ENCODE results near the gene CTRL.
A peak's percentile ranks its signal among the peaks of the same experiment; 100 is the strongest.

CTRL gene

DNA sequence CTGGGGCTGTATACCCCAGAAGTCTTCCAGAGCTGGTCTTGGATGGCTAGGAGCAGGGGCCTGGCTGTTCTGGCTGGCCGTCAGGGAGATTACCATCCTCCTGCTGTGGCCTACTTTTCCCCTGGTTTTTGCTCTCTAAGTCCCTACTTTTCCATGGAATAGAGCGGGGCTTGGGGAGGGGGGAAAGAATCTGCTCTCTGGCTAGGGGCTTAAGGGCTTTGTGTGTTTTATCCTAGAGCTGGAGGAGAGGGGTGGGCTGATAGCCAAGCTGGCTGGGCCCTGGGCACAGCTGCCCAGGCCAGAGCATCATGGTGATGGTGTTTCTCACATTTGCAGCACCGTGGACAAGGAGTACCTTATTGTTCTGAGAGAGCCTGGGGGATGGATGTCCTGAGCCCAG is 43.3 kb downstream of the CTRL start:
- peaks cover 3 to 26% (median 9%) of the 10 kb centered on the region in 3 donors for H3K36me3 ChIP-seq
- no peaks in the 10 kb centered on the region for H3K9me3 ChIP-seq
- TF ChIP-seq, protein P1, sequence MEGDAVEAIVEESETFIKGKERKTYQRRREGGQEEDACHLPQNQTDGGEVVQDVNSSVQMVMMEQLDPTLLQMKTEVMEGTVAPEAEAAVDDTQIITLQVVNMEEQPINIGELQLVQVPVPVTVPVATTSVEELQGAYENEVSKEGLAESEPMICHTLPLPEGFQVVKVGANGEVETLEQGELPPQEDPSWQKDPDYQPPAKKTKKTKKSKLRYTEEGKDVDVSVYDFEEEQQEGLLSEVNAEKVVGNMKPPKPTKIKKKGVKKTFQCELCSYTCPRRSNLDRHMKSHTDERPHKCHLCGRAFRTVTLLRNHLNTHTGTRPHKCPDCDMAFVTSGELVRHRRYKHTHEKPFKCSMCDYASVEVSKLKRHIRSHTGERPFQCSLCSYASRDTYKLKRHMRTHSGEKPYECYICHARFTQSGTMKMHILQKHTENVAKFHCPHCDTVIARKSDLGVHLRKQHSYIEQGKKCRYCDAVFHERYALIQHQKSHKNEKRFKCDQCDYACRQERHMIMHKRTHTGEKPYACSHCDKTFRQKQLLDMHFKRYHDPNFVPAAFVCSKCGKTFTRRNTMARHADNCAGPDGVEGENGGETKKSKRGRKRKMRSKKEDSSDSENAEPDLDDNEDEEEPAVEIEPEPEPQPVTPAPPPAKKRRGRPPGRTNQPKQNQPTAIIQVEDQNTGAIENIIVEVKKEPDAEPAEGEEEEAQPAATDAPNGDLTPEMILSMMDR (IDR thresholded peaks at IDR 0.05), result no peak
- no peak for DNase-seq
- no peaks in the 10 kb centered on the region for H3K27me3 ChIP-seq
- peaks cover 0 to 21% (median 14%) of the 10 kb centered on the region in 4 donors for H3K4me1 ChIP-seq
- intact Hi-C loops (cut with DNase I; ENCODE audit: low total_unique reads), result loop anchor here (10.0 kb wide), 1 partner anchor 54 kb away; no protein-coding TSS in a partner anchor
- no peak overlapping the region for H3K27ac ChIP-seq
- no peak overlapping the region for H3K4me3 ChIP-seq

DNA sequence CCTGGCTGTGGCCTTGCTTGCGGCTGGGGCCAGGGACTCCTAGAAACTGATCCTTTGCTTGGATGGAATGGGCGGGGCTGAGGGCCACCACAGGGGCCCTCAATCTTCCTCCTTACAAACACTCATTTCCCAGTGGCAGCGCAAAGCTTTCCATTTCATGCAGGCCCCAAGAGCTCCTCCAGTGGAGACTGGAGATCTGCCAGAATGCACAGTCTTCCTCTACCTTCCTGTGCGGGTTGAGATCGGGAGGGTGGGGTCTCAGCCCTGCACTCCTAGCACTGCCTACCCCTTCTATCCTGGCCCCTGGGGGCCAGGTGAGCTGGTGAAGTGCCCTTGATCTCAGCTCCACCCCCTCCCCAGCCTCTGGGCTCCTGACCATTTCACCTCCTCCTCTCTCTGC is 45.3 kb downstream of the CTRL start:
- TF ChIP-seq, protein P1 (IDR thresholded peaks at IDR 0.05), result no peak
- peaks cover 21 to 46% (median 28%) of the 10 kb centered on the region in 3 donors for H3K36me3 ChIP-seq
- intact Hi-C loops (cut with DNase I; ENCODE audit: low total_unique reads), result loop anchor here (10.0 kb wide), 1 partner anchor 52 kb away; no protein-coding TSS in a partner anchor
- peaks cover 0 to 23% (median 11%) of the 10 kb centered on the region in 4 donors for H3K4me1 ChIP-seq
- no peaks in the 10 kb centered on the region for H3K27me3 ChIP-seq
- H3K27ac ChIP-seq, result peak overlapping the region in 1 of 2 donors; percentile 66
- H3K4me3 ChIP-seq, result no peak overlapping the region
- no peak for DNase-seq
- H3K9me3 ChIP-seq, result no peaks in the 10 kb centered on the region

DNA sequence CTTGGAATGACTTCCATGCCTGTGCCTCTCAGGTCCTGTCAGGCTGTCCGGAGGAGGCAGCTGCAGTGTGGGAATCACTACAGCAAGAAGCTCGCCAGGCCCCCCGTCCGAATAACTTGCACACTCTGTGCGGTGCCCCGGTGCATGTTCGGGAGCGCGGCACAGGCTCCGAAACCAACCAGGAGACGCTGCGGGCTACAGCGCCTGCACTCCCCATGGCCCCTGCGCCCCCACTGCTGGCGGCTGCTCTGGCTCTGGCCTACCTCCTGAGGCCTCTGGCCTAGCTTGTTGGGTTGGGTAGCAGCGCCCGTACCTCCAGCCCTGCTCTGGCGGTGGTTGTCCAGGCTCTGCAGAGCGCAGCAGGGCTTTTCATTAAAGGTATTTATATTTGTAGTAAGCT is 45.7 kb downstream of the CTRL start:
- no peaks in the 10 kb centered on the region for H3K27me3 ChIP-seq
- no peaks in the 10 kb centered on the region for H3K9me3 ChIP-seq
- no peak for DNase-seq
- intact Hi-C loops (cut with DNase I; ENCODE audit: low total_unique reads), result loop anchor here (10.0 kb wide), 1 partner anchor 51 kb away; no protein-coding TSS in a partner anchor
- TF ChIP-seq, protein P1 (IDR thresholded peaks at IDR 0.05), result no peak
- peaks cover 25 to 50% (median 32%) of the 10 kb centered on the region in 3 donors for H3K36me3 ChIP-seq
- H3K27ac ChIP-seq, result peak overlapping the region in 1 of 2 donors; percentile 66
- no peak overlapping the region for H3K4me3 ChIP-seq
- peaks cover 0 to 23% (median 11%) of the 10 kb centered on the region in 4 donors for H3K4me1 ChIP-seq

DNA sequence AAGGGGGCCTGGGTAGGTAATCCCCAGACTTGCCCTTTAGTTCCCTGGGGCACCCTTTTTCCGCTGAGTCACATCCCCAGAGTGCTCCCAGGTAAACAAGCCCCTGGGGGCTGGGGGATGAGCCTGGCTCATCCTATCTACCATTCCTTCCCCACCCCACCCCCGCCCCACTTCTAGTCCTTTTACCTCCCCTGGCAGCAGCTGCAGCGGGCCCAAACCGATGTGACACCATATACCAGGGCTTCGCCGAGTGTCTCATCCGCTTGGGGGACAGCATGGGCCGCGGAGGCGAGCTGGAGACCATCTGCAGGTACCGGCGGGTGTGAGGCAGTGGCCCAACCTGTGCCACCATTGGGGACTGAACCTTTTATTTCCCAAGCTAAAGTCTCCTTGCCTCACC is 46.1 kb downstream of the CTRL start:
- Histone ChIP-seq H3K36me3 (peaks cover 30 to 54% (median 36%) of the 10 kb centered on the region in 3 donors), H3K27ac (peak overlapping the region; percentile 66), H3K27me3 (no peaks in the 10 kb centered on the region), H3K4me3 (no peak overlapping the region), H3K9me3 (no peaks in the 10 kb centered on the region), H3K4me1 (peaks cover 0 to 23% (median 11%) of the 10 kb centered on the region in 4 donors)
- DNase-seq, result no peak
- intact Hi-C loops (cut with DNase I; ENCODE audit: low total_unique reads), result loop anchor here (10.0 kb wide), 1 partner anchor 51 kb away; no protein-coding TSS in a partner anchor
- TF ChIP-seq, protein P1 (IDR thresholded peaks at IDR 0.05), result no peak

DNA sequence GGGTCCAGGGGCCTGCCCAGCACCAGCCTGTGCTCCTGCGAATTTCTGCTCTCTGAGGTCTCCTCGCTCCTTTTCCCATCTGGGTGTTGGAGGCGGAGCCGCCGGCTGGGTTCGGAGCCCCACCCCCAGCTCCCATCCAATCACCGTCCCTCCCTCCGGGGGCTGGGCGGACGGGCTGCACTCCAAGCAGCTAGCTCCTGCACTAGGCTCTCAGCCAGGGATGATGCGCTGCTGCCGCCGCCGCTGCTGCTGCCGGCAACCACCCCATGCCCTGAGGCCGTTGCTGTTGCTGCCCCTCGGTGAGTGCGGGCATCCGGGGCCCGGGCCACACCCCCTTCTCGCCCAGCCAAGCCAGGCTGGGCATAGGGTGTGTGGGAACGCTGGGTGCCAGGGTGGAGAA is 47.0 kb downstream of the CTRL start, which contains the start of gene NRN1L:
NRN1L (plus strand) TSS at position 202 of the 400 bp plus-strand sequence; CDS start at position 221, 19 bp downstream.
- no peaks in the 10 kb centered on the region for H3K9me3 ChIP-seq
- peaks cover 0 to 23% (median 11%) of the 10 kb centered on the region in 4 donors for H3K4me1 ChIP-seq
- TF ChIP-seq, protein P1 (IDR thresholded peaks at IDR 0.05), result no peak
- peaks cover 38 to 63% (median 45%) of the 10 kb centered on the region in 3 donors for H3K36me3 ChIP-seq
- no peaks in the 10 kb centered on the region for H3K27me3 ChIP-seq
- peak; percentile 89 to 95 for DNase-seq
- H3K27ac ChIP-seq, result peak within 1 kb of the TSS; percentile 66
- intact Hi-C loops (cut with DNase I; ENCODE audit: low total_unique reads), result loop anchor here (5.0 to 10.0 kb wide), 2 partner anchors 50 to 158 kb away; no protein-coding TSS in a partner anchor
- H3K4me3 ChIP-seq, result peak within 1 kb of the TSS; percentile 35 to 36

All from tibial artery (tissue), 4 donors.